WTC11 (cell line): ENCODE results near the gene ATP6V1F. TPM values are rescaled to one million over a fixed set of nuclear protein-coding genes. Genes with fewer than 3 reads are reported as not detected.

ENCODE experiments used
- ATAC-seq: fragments of 200-7000 bp; cut with Tn5 transposase; 2 replicates; pipeline ENCODE4 v1.10.0; 2021; ENCODE audit warnings: mild to moderate bottlenecking, moderate library complexity
- CTCF ChIA-PET: fragments of 300-600 bp; sonication (Branson Sonifier 250); formaldehyde crosslinking; loops from one replicate; lab custom pipeline; 2021; ENCODE audit warnings: antibody characterized with exemption; lab: Charles Lee
- POLR2A ChIA-PET: fragments of 350-600 bp; sonication (Branson Sonifier 250); formaldehyde crosslinking; loops from one replicate; lab custom pipeline; 2021; ENCODE audit warnings: antibody characterized with exemption; lab: Charles Lee
- DNase-seq: peaks from one replicate; pipeline ENCODE4 v3.0.0; 2021; ENCODE audit warnings: low spot score
- H3K27ac Mint-ChIP-seq: 2 replicates; pipeline ENCODE4 v1.8.0; 2021; ENCODE audit warnings: mixed read lengths
- H3K27me3 Mint-ChIP-seq: 2 replicates; pipeline ENCODE4 v1.8.0; 2021; ENCODE audit warnings: low read depth, mild to moderate bottlenecking, moderate library complexity, mixed read lengths
- H3K36me3 Mint-ChIP-seq: 2 replicates; pipeline ENCODE4 v1.8.0; 2021; ENCODE audit warnings: mixed read lengths
- H3K4me1 Mint-ChIP-seq: 2 replicates; pipeline ENCODE4 v1.8.0; 2022; ENCODE audit warnings: mixed read lengths
- H3K4me3 Mint-ChIP-seq: 2 replicates; pipeline ENCODE4 v1.8.0; 2021; ENCODE audit warnings: mild to moderate bottlenecking, moderate library complexity, mixed read lengths
- H3K9me3 Mint-ChIP-seq: 2 replicates; pipeline ENCODE4 v1.8.0; 2021; ENCODE audit warnings: mixed read lengths
- ATF1 ChIP-seq: sonication (generic); formaldehyde crosslinking; IDR thresholded peaks from 2 replicates; pipeline ENCODE4 v1.8.1; 2023; ENCODE audit warnings: mild to moderate bottlenecking, moderate library complexity, missing genetic modification reagents
- CBFB ChIP-seq: sonication (generic); formaldehyde crosslinking; IDR thresholded peaks from 2 replicates; pipeline ENCODE4 v1.8.1; 2022; ENCODE audit warnings: mild to moderate bottlenecking, low read depth, missing genetic modification reagents
- CTCF ChIP-seq: fragments of 200-600 bp; IDR thresholded peaks from 2 replicates; pipeline ENCODE4 v1.8.0; 2022; ENCODE audit warnings: antibody characterized with exemption
- EMX1 ChIP-seq: fragments of 250-450 bp; sonication (Bioruptor Pico); IDR thresholded peaks from 2 replicates; pipeline ENCODE4 v1.8.0; 2021; ENCODE audit warnings: mild to moderate bottlenecking
- ETV6 ChIP-seq: sonication (generic); formaldehyde crosslinking; IDR thresholded peaks from 2 replicates; pipeline ENCODE4 v1.8.1; 2022; ENCODE audit warnings: mild to moderate bottlenecking, missing genetic modification reagents
- FOXJ3 ChIP-seq: sonication (generic); formaldehyde crosslinking; IDR thresholded peaks from 2 replicates; pipeline ENCODE4 v1.9.0; 2021; ENCODE audit warnings: missing genetic modification reagents, mild to moderate bottlenecking, borderline replicate concordance
- FOXP1 ChIP-seq: sonication (generic); formaldehyde crosslinking; IDR thresholded peaks from 2 replicates; pipeline ENCODE4 v1.8.0; 2022; ENCODE audit warnings: missing genetic modification reagents, mild to moderate bottlenecking, moderate library complexity, borderline replicate concordance
- HMGA2 ChIP-seq: fragments of 250-450 bp; sonication (Bioruptor Pico); IDR thresholded peaks from 2 replicates; pipeline ENCODE4 v1.4.0; 2021; ENCODE audit warnings: mild to moderate bottlenecking, moderate library complexity
- KAT7 ChIP-seq: sonication (generic); formaldehyde crosslinking; IDR thresholded peaks from 2 replicates; pipeline ENCODE4 v1.8.1; 2023; ENCODE audit warnings: missing genetic modification reagents, mild to moderate bottlenecking, borderline replicate concordance
- MLX ChIP-seq: sonication (generic); formaldehyde crosslinking; IDR thresholded peaks from 2 replicates; pipeline ENCODE4 v1.8.1; 2023; ENCODE audit warnings: mild to moderate bottlenecking, missing genetic modification reagents, moderate library complexity
- NR1H2 ChIP-seq: sonication (generic); formaldehyde crosslinking; IDR thresholded peaks from 2 replicates; pipeline ENCODE4 v1.9.0; 2021; ENCODE audit warnings: mild to moderate bottlenecking, moderate library complexity, missing genetic modification reagents
- NR3C1 ChIP-seq: sonication (generic); formaldehyde crosslinking; conservative IDR thresholded peaks from 2 replicates; pipeline ENCODE4 v1.8.1; 2023; ENCODE audit warnings: low read depth, mild to moderate bottlenecking, missing genetic modification reagents
- RORB ChIP-seq: fragments of 250-450 bp; sonication (Bioruptor Pico); IDR thresholded peaks from 2 replicates; pipeline ENCODE4 v1.9.0; 2021; ENCODE audit warnings: mild to moderate bottlenecking
- SOX15 ChIP-seq: fragments of 250-450 bp; sonication (Bioruptor Pico); IDR thresholded peaks from 2 replicates; pipeline ENCODE4 v1.9.0; 2021; ENCODE audit warnings: mild to moderate bottlenecking
- TCF7 ChIP-seq: sonication (generic); formaldehyde crosslinking; IDR thresholded peaks from 2 replicates; pipeline ENCODE4 v1.8.0; 2022; ENCODE audit warnings: mild to moderate bottlenecking, low read depth, missing genetic modification reagents, moderate library complexity
- TEAD1 ChIP-seq: sonication (generic); formaldehyde crosslinking; IDR thresholded peaks from 2 replicates; pipeline ENCODE4 v1.8.0; 2022; ENCODE audit warnings: mild to moderate bottlenecking, missing genetic modification reagents
- ZNF423 ChIP-seq: fragments of 250-450 bp; sonication (Bioruptor Pico); IDR thresholded peaks from 2 replicates; pipeline ENCODE4 v2.1.2; 2022; ENCODE audit warnings: mild to moderate bottlenecking, moderate library complexity
- ZSCAN18 ChIP-seq: fragments of 250-450 bp; sonication (Bioruptor Pico); IDR thresholded peaks from 2 replicates; pipeline ENCODE4 v2.1.2; 2022; ENCODE audit warnings: mild to moderate bottlenecking, moderate library complexity
- total RNA-seq: library from RNA; stranded (reverse); gene quantifications from 3 replicates; pipeline ENCODE4 v1.2.3, GENCODE V29; 2021
- TF ChIP-seq, protein P1 (sequence below): sonication (generic); formaldehyde crosslinking; IDR thresholded peaks from 2 replicates; pipeline ENCODE4 v1.8.0; 2022; ENCODE audit warnings: mild to moderate bottlenecking, missing genetic modification reagents
- TF ChIP-seq, protein P2 (sequence below): sonication (generic); formaldehyde crosslinking; IDR thresholded peaks from 2 replicates; pipeline ENCODE4 v1.8.1; 2022; ENCODE audit warnings: mild to moderate bottlenecking, missing genetic modification reagents, moderate library complexity, borderline replicate concordance

ATP6V1F gene
- total RNA-seq, 1 experiment from 2014 or later = 117 TPM

GRCh38 chr7:128860158-128861073 lies 2.2 kb upstream of the ATP6V1F start:
- no peak for DNase-seq
- peaks cover 4% of the 10 kb centered on the region for H3K27me3 Mint-ChIP-seq
- CTCF ChIA-PET = interaction anchor here (0.7 to 6.6 kb wide), 20 partner anchors 8 to 399 kb away, joined by 3 to 149 read pairs (median 4); partner anchors contain the start of gene KCP

More at GRCh38 chr7:128860158-128861073, 2.2 kb upstream of the ATP6V1F start:
- ATAC-seq = peak; percentile 11
- Mint-ChIP-seq H3K4me3 (no peak overlapping the region), H3K9me3 (no peaks in the 10 kb centered on the region), H3K36me3 (peaks cover 4% of the 10 kb centered on the region), H3K4me1 (peaks cover 25% of the 10 kb centered on the region), H3K27ac (peak overlapping the region; percentile 36; the same call in 1 of the 2 replicates)
- TF ChIP-seq RORB (no peak), HMGA2 (CRISPR knock-in tag) (no peak), KAT7 (CRISPR knock-in tag) (no peak), CTCF (no peak), FOXJ3 (CRISPR knock-in tag) (no peak), ZNF423 (no peak), ATF1 (CRISPR knock-in tag) (no peak), NR3C1 (CRISPR knock-in tag) (no peak), TEAD1 (CRISPR knock-in tag) (no peak), SOX15 (CRISPR knock-in tag) (no peak), FOXP1 (CRISPR knock-in tag) (no peak), TCF7 (no peak), NR1H2 (no peak), MLX (CRISPR knock-in tag) (no peak), ZSCAN18 (CRISPR knock-in tag) (no peak), ETV6 (CRISPR knock-in tag) (no peak), EMX1 (CRISPR knock-in tag) (no peak), CBFB (no peak)
- TF ChIP-seq, protein P1, sequence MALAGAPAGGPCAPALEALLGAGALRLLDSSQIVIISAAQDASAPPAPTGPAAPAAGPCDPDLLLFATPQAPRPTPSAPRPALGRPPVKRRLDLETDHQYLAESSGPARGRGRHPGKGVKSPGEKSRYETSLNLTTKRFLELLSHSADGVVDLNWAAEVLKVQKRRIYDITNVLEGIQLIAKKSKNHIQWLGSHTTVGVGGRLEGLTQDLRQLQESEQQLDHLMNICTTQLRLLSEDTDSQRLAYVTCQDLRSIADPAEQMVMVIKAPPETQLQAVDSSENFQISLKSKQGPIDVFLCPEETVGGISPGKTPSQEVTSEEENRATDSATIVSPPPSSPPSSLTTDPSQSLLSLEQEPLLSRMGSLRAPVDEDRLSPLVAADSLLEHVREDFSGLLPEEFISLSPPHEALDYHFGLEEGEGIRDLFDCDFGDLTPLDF (CRISPR knock-in tag) = no peak
- TF ChIP-seq, protein P2, sequence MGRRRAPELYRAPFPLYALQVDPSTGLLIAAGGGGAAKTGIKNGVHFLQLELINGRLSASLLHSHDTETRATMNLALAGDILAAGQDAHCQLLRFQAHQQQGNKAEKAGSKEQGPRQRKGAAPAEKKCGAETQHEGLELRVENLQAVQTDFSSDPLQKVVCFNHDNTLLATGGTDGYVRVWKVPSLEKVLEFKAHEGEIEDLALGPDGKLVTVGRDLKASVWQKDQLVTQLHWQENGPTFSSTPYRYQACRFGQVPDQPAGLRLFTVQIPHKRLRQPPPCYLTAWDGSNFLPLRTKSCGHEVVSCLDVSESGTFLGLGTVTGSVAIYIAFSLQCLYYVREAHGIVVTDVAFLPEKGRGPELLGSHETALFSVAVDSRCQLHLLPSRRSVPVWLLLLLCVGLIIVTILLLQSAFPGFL (CRISPR knock-in tag) = no peak
- POLR2A ChIA-PET = interaction anchor here (0.6 kb wide), 2 partner anchors 146 to 840 kb away, joined by 3 read pairs; no protein-coding TSS in a partner anchor
